Esophagus squamous epithelium (tissue), 4 donors: ENCODE results near the gene OR52I1.

Experiments
- POLR2A ChIP-seq, 4 donors: fragments of 450-650 bp; IDR thresholded peaks; one replicate each; pipeline ENCODE4 v1.6.1; 2017; ENCODE audit warnings: antibody characterized with exemption in 4 of 4, mild to moderate bottlenecking in 4 of 4, moderate library complexity in 3 of 4
- TF ChIP-seq, protein P1 (sequence below), 6 experiments: fragments of 450-650 bp in 4 of 6; fragments of 200-600 bp in 2 of 6; sonication (generic) in 2 of 6; IDR thresholded peaks; one replicate each; pipeline ENCODE4 v1.5.1; 2016 to 2019; ENCODE audit warnings: antibody characterized with exemption in 6 of 6, mild to moderate bottlenecking in 4 of 6, moderate library complexity in 4 of 6

DNA sequence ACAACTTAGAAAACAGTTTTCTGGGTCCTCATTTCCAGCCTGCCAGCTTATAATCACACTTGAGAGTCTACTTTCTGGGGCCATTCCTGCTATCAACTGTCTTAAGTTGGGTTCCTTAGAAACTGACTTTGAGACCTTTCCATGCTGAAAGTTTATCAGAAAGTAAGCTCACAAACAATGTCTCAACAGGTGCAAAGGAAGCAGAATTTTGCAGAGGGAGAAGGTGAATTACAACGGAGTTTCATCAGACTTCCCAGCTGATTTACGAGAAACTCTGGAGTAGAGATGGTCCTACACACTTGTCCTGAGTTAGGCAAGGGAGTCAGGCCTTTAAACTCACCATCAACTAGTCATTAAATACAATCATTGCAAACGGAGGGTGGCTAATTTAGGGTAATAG is 17.0 kb upstream of the OR52I1 start:
- TF ChIP-seq, protein P1, sequence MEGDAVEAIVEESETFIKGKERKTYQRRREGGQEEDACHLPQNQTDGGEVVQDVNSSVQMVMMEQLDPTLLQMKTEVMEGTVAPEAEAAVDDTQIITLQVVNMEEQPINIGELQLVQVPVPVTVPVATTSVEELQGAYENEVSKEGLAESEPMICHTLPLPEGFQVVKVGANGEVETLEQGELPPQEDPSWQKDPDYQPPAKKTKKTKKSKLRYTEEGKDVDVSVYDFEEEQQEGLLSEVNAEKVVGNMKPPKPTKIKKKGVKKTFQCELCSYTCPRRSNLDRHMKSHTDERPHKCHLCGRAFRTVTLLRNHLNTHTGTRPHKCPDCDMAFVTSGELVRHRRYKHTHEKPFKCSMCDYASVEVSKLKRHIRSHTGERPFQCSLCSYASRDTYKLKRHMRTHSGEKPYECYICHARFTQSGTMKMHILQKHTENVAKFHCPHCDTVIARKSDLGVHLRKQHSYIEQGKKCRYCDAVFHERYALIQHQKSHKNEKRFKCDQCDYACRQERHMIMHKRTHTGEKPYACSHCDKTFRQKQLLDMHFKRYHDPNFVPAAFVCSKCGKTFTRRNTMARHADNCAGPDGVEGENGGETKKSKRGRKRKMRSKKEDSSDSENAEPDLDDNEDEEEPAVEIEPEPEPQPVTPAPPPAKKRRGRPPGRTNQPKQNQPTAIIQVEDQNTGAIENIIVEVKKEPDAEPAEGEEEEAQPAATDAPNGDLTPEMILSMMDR (IDR thresholded peaks at IDR 0.05): no peak
- no peak for TF ChIP-seq POLR2A (IDR thresholded peaks at IDR 0.05)
